ENCODE results near the gene PAXX.

DNA sequence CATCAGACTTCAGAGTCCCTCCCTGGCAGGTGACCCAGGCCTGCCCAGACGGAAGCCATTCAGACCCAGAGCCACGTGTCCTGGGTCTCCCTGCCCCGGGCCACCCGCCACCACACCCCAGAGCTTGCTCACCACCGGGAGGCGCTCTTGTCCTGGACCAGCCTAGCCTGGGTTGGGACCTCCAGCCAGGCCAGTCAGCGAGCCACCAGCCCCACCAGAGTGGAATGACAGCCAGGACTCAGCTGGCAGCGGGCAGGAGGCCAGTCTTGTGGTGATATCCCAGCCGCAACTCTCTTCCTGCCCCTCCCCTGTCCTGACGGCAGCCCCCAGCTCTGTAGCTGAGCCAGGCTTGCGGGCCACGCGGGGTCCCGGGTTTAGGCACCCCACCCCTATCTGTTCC lies 16.6 kb upstream of the PAXX start:
- TF ChIP-seq, protein P1, sequence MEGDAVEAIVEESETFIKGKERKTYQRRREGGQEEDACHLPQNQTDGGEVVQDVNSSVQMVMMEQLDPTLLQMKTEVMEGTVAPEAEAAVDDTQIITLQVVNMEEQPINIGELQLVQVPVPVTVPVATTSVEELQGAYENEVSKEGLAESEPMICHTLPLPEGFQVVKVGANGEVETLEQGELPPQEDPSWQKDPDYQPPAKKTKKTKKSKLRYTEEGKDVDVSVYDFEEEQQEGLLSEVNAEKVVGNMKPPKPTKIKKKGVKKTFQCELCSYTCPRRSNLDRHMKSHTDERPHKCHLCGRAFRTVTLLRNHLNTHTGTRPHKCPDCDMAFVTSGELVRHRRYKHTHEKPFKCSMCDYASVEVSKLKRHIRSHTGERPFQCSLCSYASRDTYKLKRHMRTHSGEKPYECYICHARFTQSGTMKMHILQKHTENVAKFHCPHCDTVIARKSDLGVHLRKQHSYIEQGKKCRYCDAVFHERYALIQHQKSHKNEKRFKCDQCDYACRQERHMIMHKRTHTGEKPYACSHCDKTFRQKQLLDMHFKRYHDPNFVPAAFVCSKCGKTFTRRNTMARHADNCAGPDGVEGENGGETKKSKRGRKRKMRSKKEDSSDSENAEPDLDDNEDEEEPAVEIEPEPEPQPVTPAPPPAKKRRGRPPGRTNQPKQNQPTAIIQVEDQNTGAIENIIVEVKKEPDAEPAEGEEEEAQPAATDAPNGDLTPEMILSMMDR (conservative IDR thresholded peaks at IDR 0.05; ENCODE audit: low read depth, low read length): no peak
- TF ChIP-seq EZH2 (IDR thresholded peaks at IDR 0.05; ENCODE audit: low read length, unreplicated experiment) (no peak), EZH2phosphoT487 (IDR thresholded peaks at IDR 0.05; ENCODE audit: borderline replicate concordance, low read length) (no peak)
